Tibial nerve (tissue), 4 donors: ENCODE measurements around the gene MGAT3. TPM values are rescaled to one million over a fixed set of nuclear protein-coding genes. Genes with fewer than 3 reads are reported as not detected.

ENCODE experiments used
- DNase-seq, 2 donors: peaks; one replicate each; pipeline ENCODE4 v3.0.0-alpha.2; 2019; ENCODE audit warnings: low spot score in 2 of 2
- H3K27ac ChIP-seq, 4 donors: fragments of 200-600 bp; sonication (generic) in 3 of 4; one replicate each; pipeline ENCODE4 v1.5.1; 2017 to 2019; ENCODE audit warnings: mild to moderate bottlenecking in 1 of 4
- H3K27me3 ChIP-seq, 2 donors: fragments of 200-600 bp; sonication (generic) in 1 of 2; one replicate each; pipeline versions ENCODE4 v1.5.1 to v1.6.0; 2017 to 2019
- H3K36me3 ChIP-seq, 3 donors: fragments of 200-600 bp; sonication (generic); one replicate each; pipeline ENCODE4 v1.5.1; 2018 to 2019
- H3K4me1 ChIP-seq, 4 donors: fragments of 200-600 bp; sonication (generic) in 3 of 4; one replicate each; pipeline ENCODE4 v1.5.1; 2017 to 2019
- H3K4me3 ChIP-seq, 4 donors: fragments of 200-600 bp; sonication (generic) in 3 of 4; one replicate each; pipeline ENCODE4 v1.5.1; 2017 to 2019; ENCODE audit warnings: mild to moderate bottlenecking in 1 of 4, moderate library complexity in 1 of 4
- H3K9me3 ChIP-seq, 4 donors: fragments of 200-600 bp; sonication (generic) in 3 of 4; one replicate each; pipeline ENCODE4 v1.5.1; 2017 to 2019
- EP300 ChIP-seq, 2 donors: sonication (generic); formaldehyde crosslinking; IDR thresholded peaks; one replicate each; pipeline ENCODE4 v1.6.1; 2017; ENCODE audit warnings: antibody characterized with exemption in 2 of 2, mild to moderate bottlenecking in 1 of 2
- POLR2A ChIP-seq, 2 donors: fragments of 450-650 bp; IDR thresholded peaks; one replicate each; pipeline ENCODE4 v1.6.1; 2017; ENCODE audit warnings: antibody characterized with exemption in 2 of 2, mild to moderate bottlenecking in 2 of 2, moderate library complexity in 2 of 2
- WGBS, 2 donors: methylation state at CpG; one replicate each; pipeline ENCODE4 v1.1.5; 2018; 5-methylcytosine and 5-hydroxymethylcytosine counted together
- total RNA-seq, 4 donors: library from RNA; depleted of rRNA; stranded (reverse); fragments of >200 nt; gene quantifications; one replicate each; pipeline ENCODE4 v1.1.0, GENCODE V29; 2016
- TF ChIP-seq, protein P1 (sequence below), 5 experiments: fragments of 200-600 bp in 3 of 5; fragments of 450-650 bp in 2 of 5; sonication (generic) in 3 of 5; IDR thresholded peaks; one replicate each; pipeline ENCODE4 v1.5.1; 2016 to 2019; ENCODE audit warnings: antibody characterized with exemption in 5 of 5, mild to moderate bottlenecking in 3 of 5, moderate library complexity in 2 of 5

MGAT3 gene
- total RNA-seq, 4 donors from 2014 or later = 26.2 to 32.7 (median 32.2) TPM

DNA sequence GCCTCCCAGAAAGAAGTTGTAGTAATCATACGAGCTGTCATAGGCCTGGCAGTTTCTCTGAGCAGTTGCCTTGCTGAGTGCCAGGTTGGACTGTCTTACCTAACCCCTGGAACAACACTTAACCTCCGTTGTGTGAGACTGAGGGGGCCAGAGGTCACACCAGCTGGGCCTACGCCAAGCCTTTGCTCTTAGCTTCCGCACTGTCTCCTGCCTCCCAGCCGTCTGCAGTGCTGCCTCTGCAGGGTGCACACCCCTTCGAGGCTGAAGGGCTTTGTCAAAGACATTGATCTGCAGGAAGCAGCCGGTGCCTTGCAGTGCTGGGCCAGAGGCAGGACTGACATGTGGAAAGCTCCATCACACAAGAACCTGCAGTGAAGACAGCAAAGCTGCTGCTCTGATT, 40.5 kb upstream of the MGAT3 start:
- no peak overlapping the region for H3K4me3 ChIP-seq
- no peaks in the 10 kb centered on the region for H3K9me3 ChIP-seq
- TF ChIP-seq EP300 (IDR thresholded peaks at IDR 0.05) = no peak
- TF ChIP-seq, protein P1, sequence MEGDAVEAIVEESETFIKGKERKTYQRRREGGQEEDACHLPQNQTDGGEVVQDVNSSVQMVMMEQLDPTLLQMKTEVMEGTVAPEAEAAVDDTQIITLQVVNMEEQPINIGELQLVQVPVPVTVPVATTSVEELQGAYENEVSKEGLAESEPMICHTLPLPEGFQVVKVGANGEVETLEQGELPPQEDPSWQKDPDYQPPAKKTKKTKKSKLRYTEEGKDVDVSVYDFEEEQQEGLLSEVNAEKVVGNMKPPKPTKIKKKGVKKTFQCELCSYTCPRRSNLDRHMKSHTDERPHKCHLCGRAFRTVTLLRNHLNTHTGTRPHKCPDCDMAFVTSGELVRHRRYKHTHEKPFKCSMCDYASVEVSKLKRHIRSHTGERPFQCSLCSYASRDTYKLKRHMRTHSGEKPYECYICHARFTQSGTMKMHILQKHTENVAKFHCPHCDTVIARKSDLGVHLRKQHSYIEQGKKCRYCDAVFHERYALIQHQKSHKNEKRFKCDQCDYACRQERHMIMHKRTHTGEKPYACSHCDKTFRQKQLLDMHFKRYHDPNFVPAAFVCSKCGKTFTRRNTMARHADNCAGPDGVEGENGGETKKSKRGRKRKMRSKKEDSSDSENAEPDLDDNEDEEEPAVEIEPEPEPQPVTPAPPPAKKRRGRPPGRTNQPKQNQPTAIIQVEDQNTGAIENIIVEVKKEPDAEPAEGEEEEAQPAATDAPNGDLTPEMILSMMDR (IDR thresholded peaks at IDR 0.05) = no peak
- TF ChIP-seq POLR2A (IDR thresholded peaks at IDR 0.05) = no peak
- DNase-seq = no peak
- no peaks in the 10 kb centered on the region for H3K27me3 ChIP-seq
- peaks cover 4 to 66% (median 21%) of the 10 kb centered on the region in 3 donors for H3K36me3 ChIP-seq
- WGBS, 2 donors = 42 to 54% methylated on average over 6 to 7 of the region's 7 CpGs
- H3K27ac ChIP-seq = peak overlapping the region in 1 of 4 donors; percentile 5
- H3K4me1 ChIP-seq = peaks cover 0 to 41% (median 25%) of the 10 kb centered on the region in 4 donors

DNA sequence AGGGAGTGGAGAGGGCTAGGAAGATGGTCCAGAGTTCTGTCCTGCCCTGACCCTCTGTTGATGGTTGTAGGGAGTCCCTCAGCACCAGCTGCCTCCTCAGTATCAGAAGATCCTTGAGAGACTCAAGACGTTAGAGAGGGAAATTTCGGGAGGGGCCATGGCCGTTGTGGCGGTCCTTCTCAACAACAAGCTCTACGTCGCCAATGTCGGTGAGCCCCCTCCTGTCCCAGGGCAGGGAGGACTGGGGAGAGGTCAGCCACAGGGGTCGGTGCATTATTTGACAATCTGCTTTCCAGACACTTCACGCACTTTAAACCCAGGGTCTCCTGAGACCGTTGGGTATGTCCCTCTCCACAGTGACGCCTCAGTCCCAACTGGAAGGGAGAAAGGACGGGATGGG, 39.2 kb upstream of the MGAT3 start:
- WGBS, 2 donors = 87 to 88% methylated on average over 12 of the region's 12 CpGs
- no peaks in the 10 kb centered on the region for H3K27me3 ChIP-seq
- TF ChIP-seq, protein P1 (IDR thresholded peaks at IDR 0.05) = no peak
- TF ChIP-seq POLR2A (IDR thresholded peaks at IDR 0.05) = no peak
- no peak for TF ChIP-seq EP300 (IDR thresholded peaks at IDR 0.05)
- H3K27ac ChIP-seq = no peak overlapping the region
- H3K4me3 ChIP-seq = no peak overlapping the region
- H3K4me1 ChIP-seq = peaks cover 0 to 28% (median 16%) of the 10 kb centered on the region in 4 donors
- H3K9me3 ChIP-seq = no peaks in the 10 kb centered on the region
- DNase-seq = no peak
- H3K36me3 ChIP-seq = peaks cover 4 to 79% (median 21%) of the 10 kb centered on the region in 3 donors

DNA sequence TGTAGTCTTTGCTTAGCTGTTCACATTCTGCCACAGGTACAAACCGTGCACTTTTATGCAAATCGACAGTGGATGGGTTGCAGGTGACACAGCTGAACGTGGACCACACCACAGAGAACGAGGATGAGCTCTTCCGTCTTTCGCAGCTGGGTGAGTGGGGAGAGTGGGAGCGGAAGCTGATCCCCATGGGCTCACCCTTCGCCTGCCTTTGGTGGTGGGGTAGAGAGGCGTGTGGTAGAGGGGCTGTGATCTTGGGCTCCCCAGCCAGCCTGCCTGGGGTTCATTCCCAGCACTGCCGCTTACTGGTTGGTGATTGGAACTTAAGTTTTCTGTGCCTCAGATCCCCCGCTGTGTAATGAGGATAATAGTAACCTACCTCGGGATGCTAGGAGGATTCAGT, 38.1 kb upstream of the MGAT3 start:
- no peaks in the 10 kb centered on the region for H3K27me3 ChIP-seq
- H3K36me3 ChIP-seq = peaks cover 4 to 88% (median 21%) of the 10 kb centered on the region in 3 donors
- DNase-seq = no peak
- H3K4me1 ChIP-seq = peaks cover 0 to 20% (median 11%) of the 10 kb centered on the region in 4 donors
- 90 to 92% methylated on average over 12 of the region's 12 CpGs for WGBS, 2 donors
- no peak for TF ChIP-seq EP300 (IDR thresholded peaks at IDR 0.05)
- TF ChIP-seq POLR2A (IDR thresholded peaks at IDR 0.05) = no peak
- TF ChIP-seq, protein P1 (IDR thresholded peaks at IDR 0.05) = no peak
- no peaks in the 10 kb centered on the region for H3K9me3 ChIP-seq
- no peak overlapping the region for H3K27ac ChIP-seq
- no peak overlapping the region for H3K4me3 ChIP-seq

DNA sequence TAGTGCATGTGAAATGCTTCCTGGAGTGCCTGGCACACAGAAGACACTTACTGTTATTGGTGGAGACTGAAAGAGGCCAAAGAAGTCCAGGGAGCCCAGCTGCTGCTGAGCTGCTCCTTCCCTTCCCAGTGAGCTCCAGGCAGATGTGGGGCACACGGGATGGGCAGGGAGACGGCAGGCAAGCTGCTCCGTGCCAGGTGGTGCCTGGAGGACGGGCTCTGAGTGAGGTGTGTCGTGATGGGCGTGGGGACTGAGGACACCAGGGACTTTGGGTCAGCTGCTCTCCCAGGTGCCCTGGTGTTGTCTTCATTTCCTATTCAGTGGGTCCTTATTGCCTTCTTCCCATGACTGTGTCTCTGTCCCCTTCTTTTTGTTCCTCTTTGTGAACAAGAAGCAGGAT, 37.7 kb upstream of the MGAT3 start:
- Histone ChIP-seq H3K36me3 (peaks cover 4 to 92% (median 21%) of the 10 kb centered on the region in 3 donors), H3K4me3 (no peak overlapping the region), H3K9me3 (no peaks in the 10 kb centered on the region), H3K27me3 (no peaks in the 10 kb centered on the region), H3K4me1 (peaks cover 0 to 16% (median 8%) of the 10 kb centered on the region in 4 donors), H3K27ac (no peak overlapping the region)
- no peak for DNase-seq
- TF ChIP-seq, protein P1 (IDR thresholded peaks at IDR 0.05) = no peak
- TF ChIP-seq EP300 (IDR thresholded peaks at IDR 0.05) (no peak), POLR2A (IDR thresholded peaks at IDR 0.05) (no peak)
- 87 to 90% methylated on average over 6 of the region's 6 CpGs for WGBS, 2 donors

DNA sequence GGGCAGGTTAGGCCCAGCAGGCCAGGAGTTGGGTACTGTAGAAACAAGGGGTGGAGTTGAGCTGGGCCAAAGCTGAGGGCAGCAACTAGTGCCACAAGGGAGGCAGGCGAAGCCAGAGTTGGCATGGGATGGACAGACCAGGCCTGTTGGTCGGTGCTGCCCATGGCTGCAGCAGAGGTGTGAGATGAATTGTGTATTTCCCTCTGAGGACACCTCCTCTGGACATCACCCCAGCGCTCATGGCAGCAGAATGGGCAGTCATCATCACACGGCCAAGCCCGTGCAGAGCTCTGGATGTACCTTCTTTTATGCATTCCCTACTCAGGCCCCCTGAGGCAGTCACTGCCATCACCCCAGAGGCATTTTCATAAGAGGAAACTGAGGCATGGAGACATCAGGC, 36.9 kb upstream of the MGAT3 start:
- WGBS, 2 donors = 88 to 92% methylated on average over 5 of the region's 5 CpGs
- Histone ChIP-seq H3K4me1 (peaks cover 0 to 8% (median under 1%) of the 10 kb centered on the region in 4 donors), H3K27me3 (no peaks in the 10 kb centered on the region), H3K9me3 (no peaks in the 10 kb centered on the region), H3K27ac (no peak overlapping the region), H3K4me3 (no peak overlapping the region), H3K36me3 (peaks cover 4 to 98% (median 21%) of the 10 kb centered on the region in 3 donors)
- no peak for DNase-seq
- TF ChIP-seq, protein P1 (IDR thresholded peaks at IDR 0.05) = no peak
- TF ChIP-seq EP300 (IDR thresholded peaks at IDR 0.05) = no peak
- no peak for TF ChIP-seq POLR2A (IDR thresholded peaks at IDR 0.05)
